OCI-LY1 (cell line): Measurements from ENCODE around the gene GPSM1.

Experiments used
- H2AFZ ChIP-seq: fragments of 200-600 bp; sonication (generic), shearing (Covaris generic); 2 replicates; pipeline ENCODE4 v1.6.0; 2014; ENCODE audit warnings: antibody characterized with exemption, mild to moderate bottlenecking, low read length
- H3F3A ChIP-seq: fragments of 200-600 bp; sonication (generic), shearing (Covaris generic); 2 replicates; pipeline ENCODE4 v1.6.0; 2014; ENCODE audit warnings: mild to moderate bottlenecking, antibody characterized with exemption, low read length, moderate library complexity; ENCODE audit not compliant: insufficient read depth
- H3K27ac ChIP-seq: fragments of 200-600 bp; sonication (generic); 2 replicates; pipeline ENCODE4 v1.5.1; 2014; ENCODE audit warnings: low read length, mixed run types, mild to moderate bottlenecking, low read depth; ENCODE audit not compliant: poor library complexity, severe bottlenecking
- H3K27me3 ChIP-seq: fragments of 200-600 bp; sonication (generic); 2 replicates; pipeline ENCODE4 v1.6.0; 2014; ENCODE audit warnings: antibody characterized with exemption, mild to moderate bottlenecking, low read length, moderate library complexity; ENCODE audit not compliant: insufficient read depth
- H3K36me3 ChIP-seq: fragments of 200-600 bp; sonication (generic); 2 replicates; pipeline ENCODE4 v1.6.1; 2014; ENCODE audit warnings: mild to moderate bottlenecking, antibody characterized with exemption, low read length, moderate library complexity, mixed read lengths; ENCODE audit not compliant: insufficient read depth
- H3K4me1 ChIP-seq: fragments of 200-600 bp; sonication (generic); 2 replicates; pipeline ENCODE4 v1.5.1; 2014; ENCODE audit warnings: mild to moderate bottlenecking, low read length, moderate library complexity; ENCODE audit not compliant: insufficient read depth, severe bottlenecking
- H3K4me2 ChIP-seq: fragments of 200-600 bp; sonication (generic), shearing (Covaris generic); 2 replicates; pipeline ENCODE4 v1.6.1; 2014; ENCODE audit warnings: low read length
- H3K4me3 ChIP-seq: fragments of 200-600 bp; sonication (generic); 2 replicates; pipeline ENCODE4 v1.5.1; 2014; ENCODE audit warnings: low read length, low read depth, mild to moderate bottlenecking, mixed read lengths; ENCODE audit not compliant: poor library complexity, severe bottlenecking
- H3K79me2 ChIP-seq: fragments of 200-600 bp; shearing (Covaris generic); 2 replicates; pipeline ENCODE4 v1.6.1; 2016; ENCODE audit warnings: mixed run types, low read length, mixed read lengths; ENCODE audit not compliant: insufficient read depth
- H3K9ac ChIP-seq: fragments of 200-600 bp; sonication (generic), shearing (Covaris generic); 2 replicates; pipeline ENCODE4 v1.6.1; 2014; ENCODE audit warnings: mild to moderate bottlenecking, low read length, mixed read lengths
- H3K9me2 ChIP-seq: fragments of 200-600 bp; sonication (generic), shearing (Covaris generic); 2 replicates; pipeline ENCODE4 v1.6.1; 2014; ENCODE audit warnings: low read depth, mild to moderate bottlenecking, low read length, mixed read lengths
- H3K9me3 ChIP-seq: fragments of 200-600 bp; shearing (Covaris generic); 2 replicates; pipeline ENCODE4 v1.6.1; 2014; ENCODE audit warnings: low read length, mixed read lengths
- H4K20me1 ChIP-seq: fragments of 200-600 bp; sonication (generic), shearing (Covaris generic); 2 replicates; pipeline ENCODE4 v1.6.0; 2016; ENCODE audit warnings: mild to moderate bottlenecking, low read length; ENCODE audit not compliant: insufficient read depth
- EZH2 ChIP-seq: fragments of 200-600 bp; sonication (generic), shearing (Covaris generic); IDR thresholded peaks from 2 replicates; pipeline ENCODE4 v1.8.0; 2017; ENCODE audit warnings: borderline replicate concordance, mixed run types, mild to moderate bottlenecking, antibody characterized with exemption, low read length, moderate library complexity, mixed read lengths
- TF ChIP-seq, protein P1 (sequence below): fragments of 200-600 bp; sonication (generic), shearing (Covaris generic); IDR thresholded peaks from 2 replicates; pipeline ENCODE4 v1.5.1; 2017; ENCODE audit warnings: mild to moderate bottlenecking, antibody characterized with exemption, low read length, moderate library complexity, mixed read lengths

Gene GPSM1

DNA sequence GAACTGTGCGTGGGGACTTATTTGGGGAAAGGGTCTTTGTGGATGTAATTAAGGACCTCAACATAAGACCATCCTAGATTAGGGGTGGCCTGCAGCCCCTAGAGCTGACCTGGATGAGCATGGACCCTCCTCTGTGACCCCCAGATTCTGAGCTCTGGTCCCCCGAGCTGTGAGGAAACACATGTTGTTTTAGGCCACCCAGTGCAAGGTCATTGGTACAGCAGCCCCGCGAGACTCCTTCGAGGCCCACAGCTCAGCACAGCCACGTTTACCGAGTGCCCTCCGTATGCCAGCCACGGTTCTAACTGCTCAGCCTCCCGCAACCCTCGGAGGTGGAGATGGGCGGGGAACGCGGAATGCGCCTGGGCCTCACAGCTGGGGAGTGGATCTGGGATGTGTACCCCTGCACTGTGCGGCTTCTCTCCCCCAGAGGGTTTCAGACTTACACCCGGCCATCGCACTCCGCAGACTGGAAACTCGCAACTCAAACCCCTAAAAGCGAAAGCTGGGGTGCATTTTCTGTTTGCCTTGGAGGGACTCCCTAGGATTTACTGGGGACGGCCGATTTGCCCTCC lies 4.5 kb upstream of the GPSM1 start:
- Histone ChIP-seq H3K4me1 (no peaks in the 10 kb centered on the region), H3K27me3 (peaks cover 10% of the 10 kb centered on the region; the same call in 1 of the 2 replicates)
- no peak for TF ChIP-seq EZH2
- TF ChIP-seq, protein P1, sequence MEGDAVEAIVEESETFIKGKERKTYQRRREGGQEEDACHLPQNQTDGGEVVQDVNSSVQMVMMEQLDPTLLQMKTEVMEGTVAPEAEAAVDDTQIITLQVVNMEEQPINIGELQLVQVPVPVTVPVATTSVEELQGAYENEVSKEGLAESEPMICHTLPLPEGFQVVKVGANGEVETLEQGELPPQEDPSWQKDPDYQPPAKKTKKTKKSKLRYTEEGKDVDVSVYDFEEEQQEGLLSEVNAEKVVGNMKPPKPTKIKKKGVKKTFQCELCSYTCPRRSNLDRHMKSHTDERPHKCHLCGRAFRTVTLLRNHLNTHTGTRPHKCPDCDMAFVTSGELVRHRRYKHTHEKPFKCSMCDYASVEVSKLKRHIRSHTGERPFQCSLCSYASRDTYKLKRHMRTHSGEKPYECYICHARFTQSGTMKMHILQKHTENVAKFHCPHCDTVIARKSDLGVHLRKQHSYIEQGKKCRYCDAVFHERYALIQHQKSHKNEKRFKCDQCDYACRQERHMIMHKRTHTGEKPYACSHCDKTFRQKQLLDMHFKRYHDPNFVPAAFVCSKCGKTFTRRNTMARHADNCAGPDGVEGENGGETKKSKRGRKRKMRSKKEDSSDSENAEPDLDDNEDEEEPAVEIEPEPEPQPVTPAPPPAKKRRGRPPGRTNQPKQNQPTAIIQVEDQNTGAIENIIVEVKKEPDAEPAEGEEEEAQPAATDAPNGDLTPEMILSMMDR: no peak

DNA sequence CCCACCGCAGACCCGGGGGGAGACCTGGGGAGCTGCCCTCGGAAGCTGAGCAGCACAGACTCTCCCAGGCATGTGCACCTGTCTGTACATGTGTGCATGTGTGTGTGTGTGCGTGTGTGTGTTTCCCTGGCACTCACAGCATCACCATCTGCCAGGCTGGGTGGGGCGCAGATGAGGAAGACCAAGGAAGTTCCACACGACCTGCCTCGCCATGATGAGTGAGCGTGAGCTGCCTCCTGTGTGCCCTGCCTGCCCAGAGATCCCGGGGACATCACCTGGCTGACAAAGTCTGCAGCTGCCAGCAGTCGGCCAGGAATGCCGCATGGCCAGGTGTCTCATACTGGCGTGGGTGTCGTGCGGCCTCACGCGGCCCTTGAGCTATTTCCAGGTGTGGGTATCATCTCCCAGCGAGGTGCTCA lies 4.0 kb upstream of the GPSM1 start:
- no peaks in the 10 kb centered on the region for H3F3A ChIP-seq
- no peaks in the 10 kb centered on the region for H3K9me3 ChIP-seq
- H3K9me2 ChIP-seq: no peaks in the 10 kb centered on the region
- H3K36me3 ChIP-seq: no peaks in the 10 kb centered on the region; the same call in 1 of the 2 replicates
- no peaks in the 10 kb centered on the region for H3K79me2 ChIP-seq
- no peak overlapping the region for H3K9ac ChIP-seq
- H3K4me3 ChIP-seq: no peak overlapping the region
- peaks cover 10% of the 10 kb centered on the region; the same call in 1 of the 2 replicates for H3K27me3 ChIP-seq
- TF ChIP-seq EZH2: no peak
- TF ChIP-seq, protein P1: no peak
- no peak overlapping the region for H3K27ac ChIP-seq
- H4K20me1 ChIP-seq: no peaks in the 10 kb centered on the region
- no peak overlapping the region for H3K4me2 ChIP-seq
- H2AFZ ChIP-seq: no peak overlapping the region
- H3K4me1 ChIP-seq: no peaks in the 10 kb centered on the region

More for the DNA sequence above, 4.5 kb upstream of the GPSM1 start:
- Histone ChIP-seq H3K9me3 (no peaks in the 10 kb centered on the region), H2AFZ (no peak overlapping the region), H3K4me3 (no peak overlapping the region), H3K27ac (no peak overlapping the region), H3F3A (no peaks in the 10 kb centered on the region), H3K9ac (no peak overlapping the region), H4K20me1 (no peaks in the 10 kb centered on the region), H3K79me2 (no peaks in the 10 kb centered on the region), H3K9me2 (no peaks in the 10 kb centered on the region), H3K4me2 (no peak overlapping the region), H3K36me3 (no peaks in the 10 kb centered on the region; the same call in 1 of the 2 replicates)

DNA sequence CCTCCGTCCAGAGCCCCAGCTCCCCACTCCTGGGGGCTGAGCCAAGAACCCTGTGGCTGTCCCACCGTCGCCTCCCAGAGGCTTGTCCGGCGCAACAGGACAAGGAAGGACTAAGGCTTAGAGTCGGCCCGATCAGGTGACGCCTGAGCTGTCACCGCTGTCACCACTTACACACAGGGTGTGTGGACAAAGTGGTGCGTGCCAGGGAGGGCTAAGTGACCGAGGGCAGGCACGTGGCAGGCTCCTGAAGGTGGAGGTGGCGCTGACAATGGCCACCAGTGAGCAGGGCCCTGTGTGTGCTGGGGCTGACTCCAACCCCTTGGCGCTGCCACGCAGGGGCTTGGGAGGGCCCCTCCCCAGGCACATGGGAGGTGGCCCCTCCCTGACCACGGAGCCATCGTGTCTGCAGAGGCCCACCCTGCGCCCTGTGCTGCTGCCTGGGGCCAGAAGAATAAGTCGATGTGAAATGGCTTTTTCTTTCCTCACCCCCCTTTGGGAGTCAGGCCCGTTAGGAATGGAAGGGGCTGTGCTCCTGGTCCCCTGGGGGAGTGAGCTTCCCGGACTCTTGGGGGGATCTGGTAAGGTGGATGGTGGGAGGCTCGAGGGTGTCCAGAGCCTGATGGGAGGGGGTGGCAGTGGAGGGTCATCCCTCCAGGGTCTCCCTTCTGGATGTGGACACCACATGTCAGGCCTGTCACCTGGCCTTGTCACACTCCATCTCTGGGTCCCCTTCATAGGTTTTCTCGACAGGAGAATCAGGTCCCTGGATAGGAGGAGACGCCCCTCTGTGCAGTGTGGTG lies 2.6 kb upstream of the GPSM1 start:
- Histone ChIP-seq H3K4me3 (no peak overlapping the region), H3K27ac (no peak overlapping the region), H3K4me2 (no peak overlapping the region), H3K9me2 (no peaks in the 10 kb centered on the region), H3K79me2 (no peaks in the 10 kb centered on the region), H3K27me3 (peaks cover 10% of the 10 kb centered on the region; the same call in 1 of the 2 replicates), H3F3A (no peaks in the 10 kb centered on the region), H3K36me3 (no peaks in the 10 kb centered on the region; the same call in 1 of the 2 replicates), H4K20me1 (no peaks in the 10 kb centered on the region), H2AFZ (no peak overlapping the region), H3K4me1 (no peaks in the 10 kb centered on the region), H3K9ac (no peak overlapping the region), H3K9me3 (no peaks in the 10 kb centered on the region)
- no peak for TF ChIP-seq EZH2
- TF ChIP-seq, protein P1: no peak
